ENCODE data around the gene UGT1A7. TPM values are rescaled to one million over a fixed set of nuclear protein-coding genes. Genes with fewer than 3 reads are reported as not detected.
"Not testable (repeated sequence)": the region's sequence is repeated elsewhere in the genome, so short reads cannot be mapped to it uniquely, and the experiment has no call there.

UGT1A7 gene
- total RNA-seq, 4 donors from 2014 or later: 28.1 to 145 (median 78.5) TPM

DNA sequence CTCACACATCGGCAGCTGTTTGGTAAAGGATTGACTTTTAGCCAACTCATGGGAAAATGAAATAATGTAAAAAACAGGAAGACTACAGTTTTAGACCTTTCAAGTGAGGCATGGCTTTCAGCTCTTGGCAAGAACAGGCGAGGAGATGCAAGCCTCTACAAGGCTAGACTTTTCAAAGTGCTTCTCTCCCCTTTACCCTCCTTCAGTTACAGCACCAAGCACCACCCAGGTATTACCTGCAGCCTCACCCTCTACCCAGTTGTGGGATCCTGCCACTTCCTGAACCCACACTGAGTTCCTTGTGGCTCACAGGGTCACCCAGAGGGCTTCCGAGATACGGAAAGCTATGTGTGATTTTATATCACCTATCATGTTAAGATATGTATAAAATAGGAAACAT is 30.7 kb upstream of the UGT1A7 start:
- DNase-seq: no peak
- peaks cover 0 to 4% (median 0%) of the 10 kb centered on the region in 3 donors for H3K36me3 ChIP-seq
- TF ChIP-seq POLR2A (IDR thresholded peaks at IDR 0.05): no peak
- TF ChIP-seq, protein P1, sequence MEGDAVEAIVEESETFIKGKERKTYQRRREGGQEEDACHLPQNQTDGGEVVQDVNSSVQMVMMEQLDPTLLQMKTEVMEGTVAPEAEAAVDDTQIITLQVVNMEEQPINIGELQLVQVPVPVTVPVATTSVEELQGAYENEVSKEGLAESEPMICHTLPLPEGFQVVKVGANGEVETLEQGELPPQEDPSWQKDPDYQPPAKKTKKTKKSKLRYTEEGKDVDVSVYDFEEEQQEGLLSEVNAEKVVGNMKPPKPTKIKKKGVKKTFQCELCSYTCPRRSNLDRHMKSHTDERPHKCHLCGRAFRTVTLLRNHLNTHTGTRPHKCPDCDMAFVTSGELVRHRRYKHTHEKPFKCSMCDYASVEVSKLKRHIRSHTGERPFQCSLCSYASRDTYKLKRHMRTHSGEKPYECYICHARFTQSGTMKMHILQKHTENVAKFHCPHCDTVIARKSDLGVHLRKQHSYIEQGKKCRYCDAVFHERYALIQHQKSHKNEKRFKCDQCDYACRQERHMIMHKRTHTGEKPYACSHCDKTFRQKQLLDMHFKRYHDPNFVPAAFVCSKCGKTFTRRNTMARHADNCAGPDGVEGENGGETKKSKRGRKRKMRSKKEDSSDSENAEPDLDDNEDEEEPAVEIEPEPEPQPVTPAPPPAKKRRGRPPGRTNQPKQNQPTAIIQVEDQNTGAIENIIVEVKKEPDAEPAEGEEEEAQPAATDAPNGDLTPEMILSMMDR (IDR thresholded peaks at IDR 0.05): no peak
- intact Hi-C loops (cut with DNase I): no loop called here
- H3K27ac ChIP-seq: peak overlapping the region; percentile 3 to 80 (median 58)
- peaks cover 0 to 30% (median 4%) of the 10 kb centered on the region in 3 donors for H3K4me1 ChIP-seq
- 21 to 43% methylated on average over 4 of the region's 4 CpGs for WGBS, 2 donors
- no peaks in the 10 kb centered on the region for H3K27me3 ChIP-seq
- H3K4me3 ChIP-seq: no peak overlapping the region
- H3K9me3 ChIP-seq: peaks cover 0 to 11% (median 9%) of the 10 kb centered on the region in 3 donors

DNA sequence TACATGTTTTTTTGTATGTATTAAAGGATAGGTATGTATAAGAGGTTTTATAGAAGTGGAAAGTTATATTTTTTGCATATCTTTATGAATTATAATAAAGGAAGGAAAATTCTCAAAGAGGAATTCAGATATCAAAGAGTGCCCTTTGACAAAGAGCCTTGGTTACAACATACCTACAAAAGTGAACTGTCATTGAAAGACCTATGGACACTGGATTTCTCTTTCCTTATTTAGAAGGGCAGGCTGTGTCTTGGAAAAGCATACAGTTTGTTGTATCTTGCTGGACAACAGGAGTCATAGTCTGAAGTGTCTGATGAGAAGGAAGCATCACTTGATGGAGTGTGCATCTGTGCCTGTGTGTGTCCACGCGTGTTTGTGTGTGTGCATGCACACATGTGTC is 30.3 kb upstream of the UGT1A7 start:
- Histone ChIP-seq H3K9me3 (peaks cover 0 to 6% (median 5%) of the 10 kb centered on the region in 3 donors), H3K27me3 (no peaks in the 10 kb centered on the region), H3K36me3 (no peaks in the 10 kb centered on the region), H3K4me1 (peaks cover 0 to 30% (median 4%) of the 10 kb centered on the region in 3 donors), H3K4me3 (no peak overlapping the region), H3K27ac (peak overlapping the region in 3 of 4 donors; percentile 49 to 80 (median 66))
- intact Hi-C loops (cut with DNase I): no loop called here
- DNase-seq: no peak
- TF ChIP-seq, protein P1 (IDR thresholded peaks at IDR 0.05): no peak
- TF ChIP-seq POLR2A (IDR thresholded peaks at IDR 0.05): no peak
- 82 to 92% methylated on average over 2 of the region's 2 CpGs for WGBS, 2 donors

DNA sequence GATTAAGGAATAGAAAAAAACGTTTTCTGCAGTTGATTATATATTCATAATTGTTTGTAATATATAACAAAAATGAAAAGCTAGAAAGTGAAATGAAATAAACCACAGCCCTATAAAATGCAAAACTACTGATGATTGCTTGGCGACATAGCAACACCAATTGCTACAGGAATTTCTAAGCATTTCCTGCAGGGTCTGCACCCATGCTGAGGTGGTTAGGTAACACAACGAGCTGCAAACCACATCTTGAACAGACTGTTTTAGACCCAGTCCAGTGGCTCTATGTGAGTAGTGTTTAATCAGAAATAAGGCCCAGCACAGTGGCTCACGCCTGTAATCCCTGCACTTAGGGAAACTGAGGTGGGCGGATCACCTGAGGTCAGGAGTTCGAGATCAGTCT is 27.2 kb upstream of the UGT1A7 start:
- no peak for TF ChIP-seq POLR2A (IDR thresholded peaks at IDR 0.05)
- H3K27me3 ChIP-seq: no peaks in the 10 kb centered on the region
- no peaks in the 10 kb centered on the region for H3K9me3 ChIP-seq
- DNase-seq: no peak
- 59 to 65% methylated on average over 3 to 6 of the region's 6 CpGs for WGBS, 2 donors
- H3K4me3 ChIP-seq: no peak overlapping the region
- intact Hi-C loops (cut with DNase I): no loop called here
- H3K4me1 ChIP-seq: peaks cover 0 to 25% (median 4%) of the 10 kb centered on the region in 3 donors
- no peaks in the 10 kb centered on the region for H3K36me3 ChIP-seq
- no peak overlapping the region for H3K27ac ChIP-seq

DNA sequence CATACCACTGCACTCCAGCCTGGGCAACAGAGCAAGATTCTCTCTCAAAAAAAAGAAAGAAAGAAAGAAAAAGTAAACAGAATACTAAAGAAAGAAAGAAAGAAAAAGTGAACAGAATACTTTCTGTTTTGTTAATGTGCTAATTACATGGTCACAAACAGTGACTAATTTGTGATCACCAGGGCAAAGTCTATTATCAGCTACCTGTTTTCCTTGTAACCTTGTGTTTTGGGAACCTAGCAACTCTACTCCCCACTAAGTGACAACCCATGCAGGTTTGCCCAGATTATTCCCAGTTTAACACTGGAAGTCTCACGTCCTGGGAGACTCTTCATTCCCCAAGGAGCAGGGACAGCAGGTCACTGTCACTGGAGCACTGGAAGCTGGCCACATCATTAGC is 26.7 kb upstream of the UGT1A7 start:
- no peaks in the 10 kb centered on the region for H3K9me3 ChIP-seq
- H3K4me3 ChIP-seq: no peak overlapping the region
- 43 to 60% methylated on average over 1 of the region's 1 CpG for WGBS, 2 donors
- H3K27me3 ChIP-seq: no peaks in the 10 kb centered on the region
- DNase-seq: no peak
- TF ChIP-seq, protein P1 (IDR thresholded peaks at IDR 0.05): no peak
- no peak for TF ChIP-seq POLR2A (IDR thresholded peaks at IDR 0.05)
- intact Hi-C loops (cut with DNase I): no loop called here
- H3K4me1 ChIP-seq: peaks cover 0 to 19% (median 0%) of the 10 kb centered on the region in 3 donors
- no peaks in the 10 kb centered on the region for H3K36me3 ChIP-seq
- H3K27ac ChIP-seq: no peak overlapping the region

DNA sequence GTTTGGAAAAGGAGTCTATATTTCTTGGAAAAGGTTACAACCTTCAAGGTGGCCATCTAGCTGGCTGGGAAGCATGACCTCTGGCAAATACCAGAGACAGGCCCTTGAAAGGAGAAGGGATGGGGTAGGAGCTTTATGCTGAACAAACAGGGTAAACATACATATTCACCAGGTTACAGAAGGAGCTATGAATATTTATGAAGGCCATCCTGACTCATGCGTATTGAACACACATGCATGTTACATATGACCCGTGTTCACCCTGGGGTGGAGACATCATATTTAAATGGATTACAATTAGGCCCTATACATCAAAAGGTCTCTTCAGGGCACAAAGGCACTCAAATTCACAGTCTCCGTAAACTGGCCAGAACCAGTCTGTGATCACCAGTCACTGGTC is 25.8 kb upstream of the UGT1A7 start:
- H3K36me3 ChIP-seq; DNase-seq; intact Hi-C loops (cut with DNase I); H3K27me3 ChIP-seq; H3K4me3 ChIP-seq; H3K27ac ChIP-seq; H3K9me3 ChIP-seq: not testable (repeated sequence)
- H3K4me1 ChIP-seq: peaks cover 0 to 13% (median 0%) of the 10 kb centered on the region in 3 donors
- 83 to 94% methylated on average over 2 to 3 of the region's 3 CpGs for WGBS, 2 donors

DNA sequence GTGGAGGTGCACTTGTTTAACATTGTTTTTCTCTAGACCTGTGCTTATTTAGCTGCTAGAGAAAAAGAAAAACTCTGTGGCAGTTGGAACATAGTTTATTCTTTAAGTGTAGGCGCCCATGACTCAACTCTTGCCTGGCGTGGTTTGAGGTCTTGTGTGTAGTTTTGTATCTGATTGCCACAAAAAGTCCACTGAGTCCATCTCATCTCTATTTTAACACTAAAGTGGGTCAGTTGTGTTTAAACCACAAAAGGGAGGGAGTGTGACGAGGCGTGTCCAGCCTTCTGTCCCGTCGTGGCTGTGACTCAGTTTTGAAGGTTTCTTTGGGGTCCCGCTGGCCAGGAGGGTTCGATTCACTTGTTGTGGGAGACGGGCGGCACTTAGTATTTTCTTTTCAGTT is 25.3 kb upstream of the UGT1A7 start:
- Histone ChIP-seq H3K36me3 (no peaks in the 10 kb centered on the region), H3K4me3 (no peak overlapping the region), H3K27ac (no peak overlapping the region), H3K27me3 (no peaks in the 10 kb centered on the region), H3K4me1 (peaks cover 0 to 8% (median 0%) of the 10 kb centered on the region in 3 donors), H3K9me3 (no peaks in the 10 kb centered on the region)
- no peak for DNase-seq
- 79 to 85% methylated on average over 10 of the region's 10 CpGs for WGBS, 2 donors
- TF ChIP-seq, protein P1 (IDR thresholded peaks at IDR 0.05): no peak
- TF ChIP-seq POLR2A (IDR thresholded peaks at IDR 0.05): no peak
- intact Hi-C loops (cut with DNase I): no loop called here

Data from esophagus squamous epithelium (tissue), 5 donors.